Measurements from ENCODE around the gene ZNF846. TPM values are rescaled to one million over a fixed set of nuclear protein-coding genes. Genes with fewer than 3 reads are reported as not detected.
"Not testable (repeated sequence)": the region's sequence is repeated elsewhere in the genome, so short reads cannot be mapped to it uniquely, and the experiment has no call there.

The ZNF846 gene
- total RNA-seq, 1 donor from 2014 or later: 13.0 TPM

GRCh38 chr19:9782338-9782737, 13.8 kb upstream of the ZNF846 start:
- ATAC-seq: no peak

DNA sequence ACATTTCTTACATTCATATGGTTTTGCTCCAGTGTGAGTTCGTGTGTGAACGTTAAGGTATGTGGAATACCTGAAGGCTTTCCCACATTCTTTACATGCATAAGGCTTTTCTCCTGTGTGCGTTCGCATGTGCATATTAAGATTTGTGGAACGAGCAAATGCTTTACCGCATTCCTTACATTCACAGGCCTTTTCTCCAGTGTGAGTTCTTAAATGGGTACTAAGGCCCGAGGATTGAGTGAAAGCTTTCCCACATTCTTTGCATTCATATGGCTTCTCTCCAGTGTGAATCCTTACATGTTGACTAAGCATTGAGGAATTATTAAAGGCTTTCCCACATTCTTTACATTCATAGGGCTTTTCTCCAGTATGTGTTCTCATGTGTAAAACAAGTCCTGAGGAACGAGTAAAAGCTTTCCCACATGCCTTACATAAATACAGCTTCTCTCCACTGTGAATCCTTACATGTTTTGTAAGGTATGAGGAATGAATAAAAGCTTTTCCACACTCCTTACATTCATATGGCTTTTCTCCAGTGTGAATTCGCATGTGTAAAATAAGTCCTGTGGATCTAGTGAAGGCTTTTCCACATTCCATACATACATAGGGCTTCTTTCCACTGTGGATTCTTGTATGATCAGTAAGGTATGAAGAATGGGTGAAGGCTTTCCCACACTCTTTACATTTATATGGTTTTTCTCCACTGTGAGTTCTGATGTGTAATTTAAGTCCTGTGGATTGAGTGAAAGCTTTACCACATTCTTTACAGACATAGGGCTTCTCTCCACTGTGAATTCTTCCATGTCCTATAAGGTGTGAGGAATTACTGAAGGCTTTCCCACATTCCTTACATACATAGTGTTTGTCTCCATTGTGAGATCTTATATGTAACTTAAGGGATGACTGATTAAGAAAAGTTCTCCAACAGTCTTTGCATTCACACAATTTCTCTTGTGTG, 10.7 kb downstream of the ZNF846 start:
- ATAC-seq: no peak

GRCh38 chr19:9752701-9753443, 15.7 kb downstream of the ZNF846 start:
- ATAC-seq: no peak

- ATAC-seq: peak; percentile 57
Observed at GRCh38 chr19:9751446-9751845, 17.1 kb downstream of the ZNF846 start.

DNA sequence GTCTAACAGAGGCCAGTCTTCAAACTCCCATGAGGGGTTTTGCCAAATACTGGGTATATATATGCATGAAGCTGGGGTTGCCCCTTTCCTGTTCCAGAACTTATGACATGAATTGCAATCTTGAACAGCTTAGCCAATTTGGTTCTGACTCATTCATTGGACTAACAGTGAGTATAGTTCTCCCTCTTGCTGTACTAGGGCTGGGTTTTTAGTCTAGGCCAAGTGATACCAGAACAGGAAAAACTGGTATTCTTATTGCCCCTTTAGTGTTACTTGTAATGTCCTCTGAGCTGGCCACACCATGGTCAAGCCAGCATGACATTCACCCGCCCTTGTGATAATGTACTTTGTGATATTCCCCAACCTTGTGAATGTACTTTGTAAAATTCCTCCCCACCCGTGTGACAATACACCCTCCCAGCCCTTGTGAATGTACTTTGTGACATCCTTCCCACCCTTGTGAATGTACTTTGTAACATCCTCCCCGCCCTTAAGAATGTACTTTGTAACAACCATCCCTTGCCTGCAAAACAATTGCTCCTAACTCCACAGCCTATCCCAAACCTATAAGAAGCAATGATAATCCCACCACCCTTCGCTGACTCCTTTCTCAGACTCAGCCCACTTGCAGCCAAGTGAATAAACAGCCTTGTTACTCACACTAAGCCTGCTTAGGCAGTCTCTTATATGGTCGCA, 26.9 kb downstream of the ZNF846 start:
- ATAC-seq: peak; percentile 90

GRCh38 chr19:9735986-9736385, 32.6 kb downstream of the ZNF846 start:
- ATAC-seq: no peak

GRCh38 chr19:9730056-9730455, 38.5 kb downstream of the ZNF846 start:
- not testable (repeated sequence) for ATAC-seq

DNA sequence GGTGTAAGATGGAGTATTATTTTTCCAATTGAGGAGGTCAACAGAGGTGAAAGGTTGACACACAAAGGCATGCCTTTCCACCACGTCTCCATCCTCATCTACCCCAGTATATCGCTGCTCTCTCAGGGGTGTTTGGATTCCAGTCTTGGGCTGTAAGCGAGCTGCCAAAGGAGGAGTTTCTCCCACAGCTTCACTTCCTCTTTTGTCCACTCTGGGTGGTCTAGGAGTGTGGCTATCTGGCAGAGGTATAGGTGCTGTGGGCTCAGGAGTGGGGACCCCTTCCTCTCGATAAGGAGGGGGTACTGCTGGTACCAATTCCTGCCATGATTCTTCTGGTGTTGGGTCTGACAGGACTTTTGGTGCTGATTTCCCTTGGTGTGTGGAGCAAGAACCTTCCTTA, 39.4 kb downstream of the ZNF846 start:
- ATAC-seq: no peak

GRCh38 chr19:9727644-9728043, 40.9 kb downstream of the ZNF846 start:
- ATAC-seq: no peak

- not testable (repeated sequence) for ATAC-seq
Observed at GRCh38 chr19:9725508-9726201, 42.9 kb downstream of the ZNF846 start.

DNA sequence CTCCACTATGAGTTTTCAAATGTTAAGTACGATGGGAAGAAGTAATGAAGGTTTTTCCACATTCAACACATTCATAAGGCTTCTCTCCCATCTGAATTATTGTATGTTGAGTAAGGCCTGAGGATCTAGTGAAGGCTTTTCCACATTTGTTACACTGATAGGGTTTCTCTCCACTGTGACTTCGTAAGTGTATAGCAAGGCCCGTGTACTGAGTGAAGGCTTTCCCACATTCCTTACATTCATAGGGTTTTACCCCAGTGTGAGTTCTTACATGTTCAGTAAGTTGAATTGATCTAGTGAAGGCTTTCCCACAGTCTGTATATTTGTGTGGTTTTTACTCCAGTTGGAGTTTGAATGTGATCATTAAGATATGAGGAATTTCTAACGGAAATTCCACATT, 44.4 kb downstream of the ZNF846 start:
- ATAC-seq: no peak

GRCh38 chr19:9721861-9722260, 46.7 kb downstream of the ZNF846 start:
- ATAC-seq: peak; percentile 60

- no peak for ATAC-seq
Observed at GRCh38 chr19:9720541-9720940, 48.0 kb downstream of the ZNF846 start.

DNA sequence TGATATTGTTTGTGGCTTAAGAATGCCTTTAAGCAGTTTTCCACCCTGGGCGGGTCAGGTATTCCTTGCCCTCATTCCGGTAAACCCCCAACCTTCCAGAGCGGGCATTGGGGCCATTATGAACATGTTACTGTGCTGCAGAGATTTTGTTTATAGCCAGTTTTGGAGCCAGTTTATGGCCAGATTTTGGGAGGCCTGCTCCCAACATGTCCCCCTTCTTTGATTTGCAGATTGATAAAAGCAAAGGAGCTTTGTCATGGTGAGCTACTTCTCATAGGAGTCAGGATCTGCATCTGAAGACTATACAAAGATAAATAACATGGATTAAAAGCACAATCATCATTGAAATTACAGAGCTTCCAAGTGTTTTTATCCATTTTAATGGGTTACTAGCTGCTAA, 56.7 kb downstream of the ZNF846 start:
- no peak for ATAC-seq

GRCh38 chr19:9709305-9709704, 59.2 kb downstream of the ZNF846 start:
- peak; percentile 43 for ATAC-seq

- no peak for ATAC-seq
Observed at GRCh38 chr19:9705836-9706235, 62.7 kb downstream of the ZNF846 start.

- peak; percentile 15 for ATAC-seq
Observed at GRCh38 chr19:9702186-9702585, 66.4 kb downstream of the ZNF846 start.

Other genes starting within 250 kb of the ZNF846 start
- 31.2 TPM for gene ZNF426, start 230.1 kb downstream of the ZNF846 start, total RNA-seq
- gene ZNF121, start 184.2 kb downstream of the ZNF846 start, total RNA-seq: 28.0 TPM
- 41.0 TPM for gene ZNF561, start 147.5 kb downstream of the ZNF846 start, total RNA-seq
- gene ZNF562, start 93.6 kb downstream of the ZNF846 start, total RNA-seq: 46.7 TPM
- 13.2 TPM for gene FBXL12, start 50.3 kb upstream of the ZNF846 start, total RNA-seq
- gene UBL5, start 59.2 kb upstream of the ZNF846 start, total RNA-seq: 297 TPM
- 54.4 TPM for gene PIN1, start 66.6 kb upstream of the ZNF846 start, total RNA-seq
- 5.1 TPM for gene OLFM2, start 167.8 kb upstream of the ZNF846 start, total RNA-seq
- gene COL5A3, start 241.8 kb upstream of the ZNF846 start, total RNA-seq: 5.6 TPM
- not detected for gene RDH8, start 244.7 kb upstream of the ZNF846 start, total RNA-seq

All from esophagus mucosa (tissue), 1 donor.